Effector CD4-positive, alpha-beta T cell (primary cell): Measurements from ENCODE around the gene SHISA9.

Experiments used
- DNase-seq: peaks from one replicate; pipeline ENCODE4 v3.0.0-alpha.2; 2020

Gene SHISA9

GRCh38 chr16:13030769-13031168 is 129.4 kb downstream of the SHISA9 start:
- no peak for DNase-seq

GRCh38 chr16:13032911-13033310 is 131.5 kb downstream of the SHISA9 start:
- no peak for DNase-seq

- DNase-seq, result no peak
Observed at GRCh38 chr16:13036600-13036999, 135.2 kb downstream of the SHISA9 start.

GRCh38 chr16:13038591-13038990 is 137.2 kb downstream of the SHISA9 start:
- no peak for DNase-seq

- DNase-seq, result no peak
Observed at GRCh38 chr16:13039526-13039925, 138.1 kb downstream of the SHISA9 start.

- DNase-seq, result no peak
Observed at GRCh38 chr16:13041180-13041579, 139.8 kb downstream of the SHISA9 start.

- DNase-seq, result no peak
Observed at GRCh38 chr16:13041646-13042290, 140.4 kb downstream of the SHISA9 start.

- DNase-seq, result no peak
Observed at GRCh38 chr16:13042291-13042685, 140.9 kb downstream of the SHISA9 start.

GRCh38 chr16:13046061-13046821 is 144.8 kb downstream of the SHISA9 start:
- DNase-seq, result no peak

- no peak for DNase-seq
Observed at GRCh38 chr16:13047276-13047675, 145.9 kb downstream of the SHISA9 start.

- no peak for DNase-seq
Observed at GRCh38 chr16:13049688-13050087, 148.3 kb downstream of the SHISA9 start.

GRCh38 chr16:13052431-13052830 is 151.0 kb downstream of the SHISA9 start:
- DNase-seq, result no peak

GRCh38 chr16:13055480-13055879 is 154.1 kb downstream of the SHISA9 start:
- DNase-seq, result no peak

GRCh38 chr16:13056607-13057006 is 155.2 kb downstream of the SHISA9 start:
- DNase-seq, result no peak

GRCh38 chr16:13060932-13061331 is 159.5 kb downstream of the SHISA9 start:
- no peak for DNase-seq

GRCh38 chr16:13061691-13062090 is 160.3 kb downstream of the SHISA9 start:
- DNase-seq, result no peak

GRCh38 chr16:13062219-13062618 is 160.8 kb downstream of the SHISA9 start:
- no peak for DNase-seq

GRCh38 chr16:13063457-13063856 is 162.1 kb downstream of the SHISA9 start:
- DNase-seq, result no peak

- DNase-seq, result no peak
Observed at GRCh38 chr16:13064821-13065220, 163.4 kb downstream of the SHISA9 start.

GRCh38 chr16:13067648-13068047 is 166.2 kb downstream of the SHISA9 start:
- DNase-seq, result no peak

- no peak for DNase-seq
Observed at GRCh38 chr16:13068912-13069583, 167.7 kb downstream of the SHISA9 start.

- DNase-seq, result no peak
Observed at GRCh38 chr16:13070268-13070667, 168.9 kb downstream of the SHISA9 start.

- no peak for DNase-seq
Observed at GRCh38 chr16:13076878-13077277, 175.5 kb downstream of the SHISA9 start.

- no peak for DNase-seq
Observed at GRCh38 chr16:13077816-13078215, 176.4 kb downstream of the SHISA9 start.
